Measurements from ENCODE around the gene GPT2.

The GPT2 gene

DNA sequence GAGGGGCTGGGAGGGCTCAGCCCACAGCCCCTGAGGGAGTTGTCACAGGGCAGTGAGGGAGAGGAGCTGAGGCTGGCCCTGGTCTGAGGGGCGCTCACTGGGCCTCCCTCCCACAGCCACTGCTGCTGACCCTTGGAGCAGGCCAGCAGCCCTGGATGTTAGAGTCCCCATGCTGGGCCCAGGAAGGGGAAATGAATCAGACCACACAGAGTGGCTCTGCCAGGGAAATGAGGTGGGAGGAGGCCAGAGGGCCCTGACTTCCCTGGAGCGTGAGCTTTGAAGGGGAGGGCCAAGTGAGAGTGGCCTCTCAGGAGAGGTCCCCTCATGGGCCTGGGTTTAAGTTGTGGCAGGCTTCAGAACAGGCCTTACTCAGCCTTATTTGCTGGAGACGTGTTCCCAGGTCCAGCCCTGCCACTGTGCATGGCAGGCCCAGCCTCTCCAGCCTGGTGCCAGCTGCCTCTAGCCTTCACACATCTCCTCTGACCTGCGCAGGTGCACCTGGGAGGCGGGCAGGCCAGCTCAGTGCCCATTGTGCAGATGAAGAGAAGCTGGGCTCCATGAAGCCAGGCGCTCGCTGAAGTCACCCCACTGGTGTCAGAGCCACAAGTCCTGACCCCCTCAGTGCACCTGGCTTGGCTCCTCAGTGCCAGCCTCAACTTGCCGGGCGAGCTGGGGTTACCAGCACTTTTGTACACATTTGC lies 15.4 kb downstream of the GPT2 start:
- DNase-seq = no peak

DNA sequence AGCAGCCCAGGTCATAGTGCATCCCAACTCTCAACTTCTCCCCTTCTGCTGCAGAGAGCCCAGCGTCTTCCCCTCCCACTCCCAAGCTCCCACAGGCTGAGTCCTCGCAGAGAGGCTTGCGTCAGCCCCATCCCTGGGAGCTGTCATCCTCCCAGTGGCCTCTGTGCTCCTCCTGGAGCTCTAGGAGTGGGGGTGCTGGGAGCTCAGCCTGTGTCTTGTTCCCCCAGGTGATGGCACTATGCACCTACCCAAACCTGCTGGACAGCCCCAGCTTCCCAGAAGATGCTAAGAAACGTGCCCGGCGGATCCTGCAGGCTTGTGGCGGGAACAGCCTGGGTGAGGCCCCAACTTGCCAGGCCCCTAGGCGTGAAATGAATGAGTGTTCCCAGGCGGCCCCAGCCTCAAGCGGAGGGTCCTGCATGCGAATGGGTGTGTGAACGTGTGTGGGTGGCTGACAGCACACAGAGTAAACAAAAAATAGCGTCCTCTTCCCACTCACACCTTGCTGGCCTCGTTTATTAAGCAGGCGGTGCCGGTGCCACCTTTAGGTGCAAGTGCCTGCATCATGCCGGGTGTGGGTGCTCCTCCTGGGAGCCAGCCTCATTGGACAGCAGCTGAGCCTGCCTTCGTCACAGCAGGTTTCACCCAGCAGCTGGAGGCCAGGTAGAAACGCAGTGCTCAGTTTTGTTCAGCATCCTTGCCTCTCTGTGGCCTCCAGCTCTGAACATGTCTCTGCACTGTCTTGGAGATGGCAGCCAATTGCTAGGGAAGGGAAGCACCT lies 16.5 kb downstream of the GPT2 start:
- DNase-seq = no peak

DNA sequence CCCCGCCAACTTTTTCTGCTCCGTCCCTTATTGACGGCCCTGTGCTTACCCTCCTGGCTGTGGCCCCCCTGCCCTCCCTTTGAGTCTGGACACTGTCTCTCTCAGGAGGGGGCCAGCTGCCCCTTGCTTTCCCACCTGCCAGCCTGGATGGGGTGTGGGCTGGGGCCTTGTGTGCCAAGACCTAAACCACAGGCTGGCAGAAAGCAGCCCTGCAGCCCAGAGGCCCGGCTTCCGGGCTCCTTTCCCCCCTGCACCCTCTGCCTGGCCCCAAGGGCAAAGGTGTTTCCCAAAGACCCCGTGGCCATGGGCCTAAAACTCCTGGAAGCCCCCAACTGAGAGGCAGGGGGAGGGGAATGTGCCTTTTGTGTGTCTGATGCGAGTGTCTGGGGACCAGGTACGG lies 17.5 kb downstream of the GPT2 start:
- no peak for DNase-seq

DNA sequence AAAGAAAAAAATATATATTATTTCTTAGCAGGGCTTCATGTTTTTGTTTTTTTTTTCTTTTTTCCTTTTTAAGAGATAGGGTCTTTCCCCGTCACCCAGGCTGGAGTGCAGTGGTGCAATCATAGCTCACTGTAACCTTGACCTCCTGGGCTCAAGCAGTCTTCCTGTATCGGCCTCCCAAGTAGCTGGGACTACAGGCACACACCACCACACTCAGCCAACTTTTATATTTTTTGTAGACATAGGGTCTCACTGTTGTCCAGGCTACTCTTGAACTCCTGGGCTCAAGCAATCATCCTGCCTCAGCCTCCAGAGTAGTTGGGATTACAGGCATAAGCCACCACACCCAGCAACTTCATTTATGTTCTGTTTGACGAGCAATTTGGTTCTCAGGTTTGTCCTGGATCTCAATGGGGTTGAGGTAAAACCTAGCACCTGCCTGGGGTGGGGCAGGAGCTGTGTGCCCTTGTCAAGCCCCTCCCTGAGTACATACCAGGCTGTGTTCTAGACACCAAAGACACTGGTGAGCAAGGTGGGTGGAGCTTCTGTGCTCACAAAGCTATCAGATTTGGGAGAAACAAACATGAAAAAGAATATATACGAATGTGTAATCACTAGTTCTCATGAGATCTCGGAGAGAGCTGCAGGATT lies 19.2 kb downstream of the GPT2 start:
- DNase-seq = no peak

DNA sequence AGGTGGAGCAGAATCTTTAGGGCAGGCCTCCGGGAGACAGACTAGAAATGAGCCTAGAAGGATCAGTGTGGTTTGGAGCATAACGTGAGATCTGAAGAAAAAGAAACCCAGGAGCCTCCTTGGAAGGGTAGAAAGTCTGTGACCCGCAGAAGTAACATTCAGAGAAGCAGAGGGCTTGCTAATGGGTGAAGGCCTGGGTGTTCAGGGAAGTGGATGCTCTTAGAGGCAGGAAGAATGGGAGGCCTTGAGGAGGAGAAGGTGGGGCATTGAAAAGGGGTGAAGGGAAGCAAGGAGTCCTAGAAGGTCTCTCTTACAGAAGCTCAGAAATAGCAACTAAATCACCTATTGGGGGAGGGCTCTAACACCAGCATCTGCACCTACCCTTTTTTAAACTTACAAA lies 20.3 kb downstream of the GPT2 start:
- DNase-seq = no peak

DNA sequence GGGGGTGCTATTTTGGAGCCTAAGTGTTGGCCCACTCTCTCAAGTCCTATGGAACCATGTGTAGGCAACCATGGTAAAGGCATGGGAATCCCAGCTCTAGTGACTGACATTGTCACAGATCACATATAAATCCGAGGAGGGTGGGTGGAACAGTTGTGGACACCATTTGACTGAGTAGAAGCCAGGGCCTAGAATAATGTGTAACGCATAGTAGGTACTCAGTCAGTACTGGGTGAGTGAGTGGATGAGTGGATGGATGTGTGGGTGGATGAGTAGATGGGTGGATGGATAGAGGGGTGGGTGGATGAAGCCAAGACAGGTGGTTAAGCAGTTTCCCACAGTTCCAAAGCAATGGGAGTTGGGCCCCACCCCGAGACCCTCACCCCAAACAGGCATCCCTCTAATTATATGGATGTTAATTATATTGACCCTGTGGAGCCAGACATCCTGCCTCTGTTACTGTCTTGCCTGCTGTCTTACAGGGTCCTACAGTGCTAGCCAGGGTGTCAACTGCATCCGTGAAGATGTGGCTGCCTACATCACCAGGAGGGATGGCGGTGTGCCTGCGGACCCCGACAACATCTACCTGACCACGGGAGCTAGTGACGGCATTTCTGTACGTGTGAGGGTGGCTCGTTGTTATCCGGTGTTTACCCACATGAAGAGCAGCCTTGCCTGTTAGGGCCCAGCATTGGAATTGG lies 22.3 kb downstream of the GPT2 start:
- no peak for DNase-seq

DNA sequence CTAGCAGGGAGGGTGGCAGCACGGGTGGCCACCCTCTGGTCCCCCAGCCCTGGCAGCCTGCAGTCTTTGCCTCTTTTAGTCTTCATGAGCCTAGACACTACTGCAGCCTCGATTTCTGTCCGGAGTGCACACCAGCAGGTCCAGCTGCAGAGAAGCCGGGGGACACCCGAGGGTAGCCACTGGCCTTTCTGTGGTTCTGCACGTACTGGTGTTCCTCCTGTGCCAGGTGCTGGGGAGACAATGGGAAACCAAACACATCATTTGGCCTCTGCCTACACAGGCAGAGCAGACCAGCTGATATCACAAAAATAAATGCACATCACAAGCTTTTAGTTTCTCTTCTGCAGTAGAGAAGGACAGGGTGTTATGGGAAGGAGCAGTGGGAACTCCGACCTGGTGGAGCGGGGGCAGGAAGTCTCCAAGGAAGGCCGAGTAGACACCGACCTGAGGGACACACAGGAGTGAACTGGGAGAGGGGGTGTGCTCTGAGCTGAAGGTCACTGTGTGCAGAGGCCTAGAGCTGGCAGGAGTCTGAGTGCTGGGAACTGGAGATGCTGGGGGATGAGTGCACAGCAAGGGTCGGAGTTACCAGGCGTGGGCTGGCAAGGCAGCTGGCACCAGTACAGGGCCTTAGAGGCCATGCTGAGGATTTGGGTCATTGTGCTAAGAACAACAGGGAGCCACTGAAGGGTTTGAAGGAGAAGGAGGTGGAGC lies 23.1 kb downstream of the GPT2 start:
- no peak for DNase-seq

DNA sequence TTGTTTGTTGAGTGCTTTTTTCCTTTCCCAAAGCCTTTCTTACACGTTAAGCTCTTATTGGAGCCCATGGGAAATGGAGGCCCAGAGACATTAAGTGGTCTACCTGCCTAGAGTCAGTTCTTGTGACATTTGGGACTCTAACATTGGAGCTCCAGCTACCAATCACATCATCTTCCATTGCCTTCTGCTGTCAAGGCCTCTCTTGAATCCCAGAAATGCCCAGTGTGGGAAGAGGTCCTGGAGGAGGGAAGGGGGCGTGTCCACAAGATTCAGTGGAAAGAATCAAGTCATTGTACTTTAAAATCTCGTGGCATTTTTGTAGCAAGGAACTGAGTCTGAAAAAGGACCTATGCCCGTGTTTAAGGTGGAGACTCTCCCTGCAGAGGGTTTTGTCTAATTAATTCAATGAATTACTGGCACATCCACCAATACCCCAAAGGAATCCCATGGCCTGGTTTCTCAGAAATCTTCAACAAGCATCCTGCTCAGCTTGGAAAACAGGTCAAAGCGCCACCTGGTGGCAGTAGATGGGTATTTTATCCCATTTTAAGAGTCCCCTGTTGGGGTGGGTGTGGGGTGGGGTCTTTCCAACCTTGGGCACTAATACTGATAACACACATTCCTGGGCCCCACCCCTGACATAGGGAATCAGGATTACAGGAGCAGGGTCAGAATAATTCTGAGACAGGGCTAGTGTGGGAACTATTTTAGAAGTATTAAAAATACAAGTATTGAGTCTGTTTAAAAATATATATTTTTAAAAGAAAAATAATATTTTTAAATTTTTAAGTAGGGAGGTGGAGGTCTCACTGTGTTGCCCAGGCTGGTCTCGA lies 24.6 kb downstream of the GPT2 start:
- peak; percentile 35 for DNase-seq

DNA sequence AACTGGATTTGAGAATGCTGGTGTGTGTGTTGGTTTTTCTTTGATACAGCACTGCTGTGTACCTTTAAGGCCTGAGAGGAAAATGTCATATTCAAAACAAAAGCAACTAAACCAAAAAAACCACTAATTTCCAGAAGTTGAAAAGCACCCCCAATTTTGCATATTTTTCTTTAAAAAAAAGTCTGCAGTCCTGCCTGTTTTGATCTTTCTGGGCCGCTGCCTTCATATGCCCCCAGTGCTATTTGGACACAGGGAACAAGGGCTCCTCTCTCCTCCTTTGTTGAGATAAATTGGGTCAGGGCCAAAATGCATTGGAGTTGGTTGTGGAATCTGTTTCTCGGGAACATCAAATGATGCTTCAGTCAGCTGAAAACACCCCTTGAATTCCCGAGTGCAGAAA lies 26.9 kb downstream of the GPT2 start:
- DNase-seq = no peak

DNA sequence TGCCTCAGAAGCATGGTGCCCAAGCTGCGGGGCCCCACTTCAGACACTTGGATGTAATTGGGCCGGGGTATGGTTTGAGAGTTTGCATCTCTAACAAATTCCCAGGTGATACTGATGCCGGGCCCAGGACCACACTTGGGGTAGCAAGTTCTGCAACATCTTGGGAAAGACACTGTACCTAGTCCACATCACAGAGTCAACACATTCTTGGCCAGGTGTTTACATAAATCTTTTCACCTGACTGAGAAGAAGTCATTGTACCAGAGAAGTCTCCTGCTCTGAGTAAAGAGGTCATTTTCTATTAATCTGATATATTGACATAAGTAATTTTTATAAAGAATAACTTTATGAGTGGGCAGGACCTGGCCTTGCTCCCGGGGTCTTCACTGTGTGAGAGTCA lies 27.5 kb downstream of the GPT2 start:
- no peak for DNase-seq

DNA sequence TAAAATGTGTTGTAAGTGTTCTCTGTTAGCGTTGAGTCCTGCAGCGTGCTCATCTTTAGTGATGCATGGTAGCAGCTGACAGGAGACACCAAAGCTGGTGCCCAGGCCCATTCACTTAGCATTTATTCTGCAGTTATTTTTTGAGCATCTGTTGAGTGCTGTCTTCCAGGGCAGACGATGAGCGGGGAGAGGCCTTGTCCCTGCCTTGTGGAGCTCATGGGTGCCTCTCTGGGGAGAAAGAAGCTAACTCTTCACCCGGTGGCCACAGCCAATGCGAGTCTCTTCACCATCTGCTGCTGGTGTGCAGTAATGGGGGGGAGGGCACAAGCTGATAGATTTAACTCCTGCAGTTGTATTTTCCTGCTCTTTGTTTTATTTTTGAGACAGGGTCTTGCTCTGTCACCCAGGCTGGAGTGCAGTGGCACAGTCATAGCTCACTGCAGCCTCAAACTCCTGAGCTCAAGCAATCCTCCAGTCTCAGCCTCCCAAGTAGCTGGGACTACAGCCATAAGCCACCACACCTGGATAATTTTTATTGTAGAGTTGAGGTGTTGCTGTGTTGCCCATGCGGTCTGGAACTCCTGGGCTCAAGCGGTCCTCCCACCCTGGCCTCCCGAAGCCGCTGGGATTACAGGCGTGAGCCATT lies 30.5 kb downstream of the GPT2 start:
- no peak for DNase-seq

DNA sequence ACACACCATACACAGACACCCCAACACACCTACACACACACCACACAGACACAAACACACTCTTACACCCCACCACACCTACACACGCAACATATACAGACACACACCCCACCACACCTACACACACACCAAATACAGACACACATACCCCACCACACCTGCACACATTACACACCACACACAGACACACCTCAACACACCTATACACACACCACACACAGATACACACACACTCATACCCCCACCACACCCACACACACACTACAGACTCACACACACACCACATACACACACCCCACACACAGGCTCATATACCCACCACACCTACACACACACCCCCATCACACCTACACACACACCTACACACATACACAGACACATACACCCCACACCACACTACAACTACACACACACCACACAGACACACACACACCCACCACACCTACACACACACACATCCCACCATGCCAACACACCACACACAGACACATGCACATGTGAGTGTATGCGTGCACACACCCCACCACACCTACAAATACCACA lies 31.4 kb downstream of the GPT2 start:
- DNase-seq = no peak

DNA sequence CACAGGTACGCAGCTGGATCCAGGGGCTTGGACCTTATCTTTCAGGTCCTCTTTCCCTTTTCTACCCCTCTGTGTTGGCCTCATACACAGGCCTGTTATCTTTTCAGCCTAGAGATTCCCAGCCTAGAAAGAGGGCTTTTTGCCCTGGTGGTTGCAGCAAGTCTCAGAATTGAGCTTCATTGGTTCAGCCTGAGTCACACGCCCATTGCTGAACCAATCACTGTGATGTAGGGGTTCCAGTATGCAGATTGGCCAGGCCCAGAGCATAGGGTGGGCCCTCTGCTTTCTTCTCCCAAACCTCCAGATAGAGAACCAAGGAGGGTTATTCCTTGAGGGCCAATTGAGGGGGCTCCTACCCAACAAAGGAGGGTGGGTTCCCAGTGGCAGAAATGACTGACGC lies 32.8 kb downstream of the GPT2 start:
- DNase-seq = no peak

DNA sequence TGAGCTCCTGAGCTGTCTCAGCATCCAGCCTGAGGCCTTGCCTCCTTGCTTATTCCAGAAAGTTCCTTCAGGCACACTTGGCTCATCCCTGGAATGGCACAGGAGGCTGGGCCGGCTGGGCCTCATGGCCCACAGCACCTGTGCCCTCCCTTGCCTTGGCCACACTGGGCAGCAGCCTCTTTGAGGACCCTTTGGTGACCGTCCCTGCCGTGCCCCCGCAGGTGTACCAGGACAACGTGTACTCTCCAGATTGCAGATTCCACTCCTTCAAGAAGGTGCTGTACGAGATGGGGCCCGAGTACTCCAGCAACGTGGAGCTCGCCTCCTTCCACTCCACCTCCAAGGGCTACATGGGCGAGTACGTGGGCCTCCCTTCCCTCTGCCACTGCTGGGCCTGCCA lies 34.2 kb downstream of the GPT2 start:
- no peak for DNase-seq

DNA sequence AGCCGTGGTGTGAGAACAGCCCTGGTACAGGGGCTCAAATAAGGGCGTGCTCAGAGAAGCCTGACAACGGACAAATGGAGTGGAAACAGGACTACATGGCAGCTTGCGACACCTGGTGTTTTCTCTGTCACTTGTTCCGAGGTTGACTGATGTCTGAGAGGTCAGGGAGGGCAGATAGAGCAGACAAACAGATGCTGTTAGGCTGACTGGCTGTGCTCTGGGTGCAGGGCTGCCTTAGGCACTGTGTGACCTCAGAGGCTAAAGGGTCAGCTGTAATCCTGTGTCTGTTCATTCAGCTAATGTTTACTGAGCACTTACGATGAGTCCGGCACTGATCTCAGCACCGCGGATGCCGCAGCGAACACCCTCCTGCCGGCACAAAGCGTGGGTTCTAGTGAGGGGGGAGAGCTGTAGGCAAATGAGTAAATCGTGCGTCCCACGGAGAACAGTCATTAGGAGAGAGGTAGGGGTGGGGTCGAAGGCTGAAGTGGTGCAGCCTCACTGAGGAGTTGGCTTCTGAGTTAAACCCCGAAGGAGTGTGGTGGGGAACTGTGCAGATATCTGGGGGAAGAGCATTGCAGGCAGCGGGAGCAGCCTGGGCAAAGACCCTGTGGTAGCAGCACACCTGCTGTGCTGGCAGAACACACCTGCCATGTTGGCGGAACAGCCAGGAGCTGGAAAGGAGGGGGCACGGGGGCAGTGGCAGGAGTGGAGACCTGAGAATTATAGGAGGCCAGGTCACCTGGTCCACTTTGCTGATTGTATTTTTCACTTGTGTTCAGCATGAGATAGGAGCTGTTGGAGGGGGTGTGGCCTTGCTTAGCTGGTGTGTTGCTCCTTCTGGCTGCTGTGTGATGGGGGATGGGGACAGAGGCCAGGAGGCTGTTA lies 35.0 kb downstream of the GPT2 start:
- DNase-seq = no peak

DNA sequence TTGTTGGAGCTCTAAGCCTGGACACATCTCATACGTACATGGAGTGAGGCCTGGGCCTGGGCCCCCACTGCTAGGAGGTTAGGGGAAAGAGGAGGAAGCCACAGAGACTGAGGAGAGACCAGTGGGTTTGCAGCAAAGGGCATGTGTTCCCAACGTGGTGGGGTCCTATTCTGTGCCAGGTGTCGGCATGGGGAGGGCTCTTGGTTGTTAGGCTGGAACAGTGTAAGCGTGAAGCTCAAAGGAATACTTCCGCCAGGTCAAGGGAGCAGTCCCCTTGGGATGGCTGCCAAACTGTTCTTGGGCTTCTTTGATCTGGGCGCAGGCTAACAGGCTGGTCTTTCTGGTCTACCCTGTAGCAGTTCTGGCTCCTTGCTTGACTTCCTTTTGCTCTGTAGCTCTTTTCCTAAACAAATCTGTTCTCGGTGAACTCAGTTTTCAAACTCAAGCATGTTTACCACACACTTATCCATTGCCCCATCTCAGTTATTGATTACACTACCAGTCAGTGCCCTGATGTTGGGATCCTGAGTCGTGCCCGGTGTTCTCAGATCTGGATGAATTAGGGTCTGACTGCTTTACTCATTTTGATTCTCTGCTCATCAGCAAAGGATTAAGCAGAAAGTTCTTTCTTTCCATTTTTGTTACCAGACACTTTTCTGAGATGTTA lies 36.4 kb downstream of the GPT2 start:
- no peak for DNase-seq

DNA sequence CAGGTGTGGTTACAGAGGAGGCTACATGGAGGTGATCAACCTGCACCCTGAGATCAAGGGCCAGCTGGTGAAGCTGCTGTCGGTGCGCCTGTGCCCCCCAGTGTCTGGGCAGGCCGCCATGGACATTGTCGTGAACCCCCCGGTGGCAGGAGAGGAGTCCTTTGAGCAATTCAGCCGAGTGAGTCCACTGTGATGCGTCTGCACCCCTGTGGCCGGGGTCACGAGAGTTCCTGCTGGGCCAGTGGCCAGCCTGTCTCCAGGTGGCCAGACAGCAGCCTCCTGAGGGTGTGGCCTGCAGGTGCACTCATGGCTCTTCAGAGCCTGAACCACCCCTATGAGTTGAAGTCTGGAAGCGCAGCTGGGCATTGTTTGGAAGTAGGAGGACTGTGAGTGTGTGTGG lies 38.1 kb downstream of the GPT2 start:
- DNase-seq = no peak

DNA sequence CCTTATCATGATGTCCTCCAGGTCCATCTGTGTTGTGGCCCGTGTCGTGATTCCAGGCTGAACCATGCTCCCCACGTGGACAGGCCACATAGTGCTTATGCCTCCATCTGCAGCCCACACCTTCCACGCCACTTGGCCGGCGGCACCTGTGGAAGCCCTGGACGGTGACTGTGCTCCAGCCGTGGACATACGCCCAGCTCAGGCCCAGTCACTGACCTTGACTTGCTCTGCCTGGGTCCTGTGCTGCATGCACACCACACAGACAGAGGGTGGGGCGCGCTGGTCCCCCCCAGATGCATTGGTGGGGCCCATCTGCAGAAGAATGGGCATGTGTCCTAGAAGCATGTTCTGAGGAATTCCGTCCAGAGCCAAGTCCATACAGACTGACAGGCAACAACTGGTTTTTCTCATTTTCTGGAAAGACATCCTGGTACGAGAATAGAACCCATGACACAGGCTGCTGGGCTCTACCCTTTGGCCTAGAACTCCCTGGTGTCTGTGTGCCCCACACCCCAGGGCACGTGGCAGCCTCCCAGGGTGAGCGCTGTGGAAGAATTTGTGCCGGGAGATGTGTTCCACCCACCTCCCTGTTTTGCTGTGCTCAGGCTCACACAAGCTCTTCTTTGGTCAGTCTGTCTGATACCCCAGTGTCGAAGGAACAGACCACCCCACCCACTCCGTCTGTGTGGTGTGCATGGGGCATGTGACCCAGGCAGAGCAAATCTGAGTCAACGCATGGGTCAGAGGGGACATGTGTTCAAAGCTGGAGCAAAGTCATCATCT lies 39.5 kb downstream of the GPT2 start:
- no peak for DNase-seq

DNA sequence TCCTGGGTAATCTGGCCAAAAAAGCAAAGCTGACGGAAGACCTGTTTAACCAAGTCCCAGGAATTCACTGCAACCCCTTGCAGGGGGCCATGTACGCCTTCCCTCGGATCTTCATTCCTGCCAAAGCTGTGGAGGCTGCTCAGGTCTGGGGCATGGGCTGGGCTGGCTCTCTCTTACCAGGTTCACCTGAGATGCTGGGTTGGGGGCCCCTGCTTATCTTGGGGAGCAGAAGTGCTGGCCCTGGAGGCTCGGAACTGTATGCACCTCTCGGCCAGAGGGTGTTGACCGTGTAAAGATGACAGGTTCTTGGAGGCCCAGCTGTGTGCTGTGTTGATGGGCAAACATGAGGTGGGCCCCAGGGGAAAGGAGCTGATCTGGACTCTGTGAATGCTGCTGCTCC lies 40.2 kb downstream of the GPT2 start:
- DNase-seq = no peak
